ENCODE results near the gene MFN2.

- TF ChIP-seq CTCF (IDR thresholded peaks at IDR 0.05; ENCODE audit: low read length) = no peak
- no peak for TF ChIP-seq EZH2 (IDR thresholded peaks at IDR 0.05; ENCODE audit: borderline replicate concordance, low read length)
These were observed 73.7 kb downstream of the MFN2 start for GRCh38 chr1:12053752-12054548.

Measured in OCI-LY1 (cell line).